NCI-H2171 treated with DMSO at 0.1 percent for 48 hours (cell line): ENCODE data around the gene DYNC1LI1.
"Not testable (repeated sequence)": the region's sequence is repeated elsewhere in the genome, so short reads cannot be mapped to it uniquely, and the experiment has no call there.

Experiments used
- DNase-seq: peaks from one replicate; lab custom pipeline; 2025; lab: John Stamatoyannopoulos, UW

Gene DYNC1LI1

GRCh38 chr3:32583708-32584107 is 13.1 kb upstream of the DYNC1LI1 start:
- no peak for DNase-seq

- not testable (repeated sequence) for DNase-seq
Measured at GRCh38 chr3:32578669-32579068, 8.0 kb upstream of the DYNC1LI1 start.

- DNase-seq = peak; percentile 7
Measured at GRCh38 chr3:32577581-32578556, 7.2 kb upstream of the DYNC1LI1 start.

- DNase-seq = no peak
Measured at GRCh38 chr3:32577174-32577573, 6.5 kb upstream of the DYNC1LI1 start.

GRCh38 chr3:32575451-32576113 is 4.9 kb upstream of the DYNC1LI1 start:
- no peak for DNase-seq

GRCh38 chr3:32571192-32571485 is 481 bp upstream of the DYNC1LI1 start:
- DNase-seq = no peak

GRCh38 chr3:32569540-32570420 is 878 bp downstream of the DYNC1LI1 start:
- DNase-seq = peak; percentile 52

- no peak for DNase-seq
Measured at GRCh38 chr3:32568953-32569352, 1.7 kb downstream of the DYNC1LI1 start.

- no peak for DNase-seq
Measured at GRCh38 chr3:32564195-32564594, 6.5 kb downstream of the DYNC1LI1 start.

- DNase-seq = no peak
Measured at GRCh38 chr3:32562640-32563039, 8.0 kb downstream of the DYNC1LI1 start.

GRCh38 chr3:32557640-32558352 is 12.9 kb downstream of the DYNC1LI1 start:
- peak; percentile 9 for DNase-seq

GRCh38 chr3:32556332-32556731 is 14.3 kb downstream of the DYNC1LI1 start:
- no peak for DNase-seq

- no peak for DNase-seq
Measured at GRCh38 chr3:32553973-32554372, 16.7 kb downstream of the DYNC1LI1 start.

GRCh38 chr3:32553459-32553858 is 17.2 kb downstream of the DYNC1LI1 start:
- DNase-seq = no peak

- DNase-seq = no peak
Measured at GRCh38 chr3:32552013-32552412, 18.6 kb downstream of the DYNC1LI1 start.

GRCh38 chr3:32551496-32551895 is 19.2 kb downstream of the DYNC1LI1 start:
- DNase-seq = no peak

GRCh38 chr3:32551087-32551486 is 19.6 kb downstream of the DYNC1LI1 start:
- no peak for DNase-seq

- no peak for DNase-seq
Measured at GRCh38 chr3:32545305-32545704, 25.4 kb downstream of the DYNC1LI1 start.

- DNase-seq = no peak
Measured at GRCh38 chr3:32544894-32545293, 25.8 kb downstream of the DYNC1LI1 start.

GRCh38 chr3:32542807-32543206 is 27.9 kb downstream of the DYNC1LI1 start:
- no peak for DNase-seq

GRCh38 chr3:32540899-32541298 is 29.8 kb downstream of the DYNC1LI1 start:
- no peak for DNase-seq

- DNase-seq = no peak
Measured at GRCh38 chr3:32532434-32532833, 38.2 kb downstream of the DYNC1LI1 start.
